ENCODE results near the gene FARP1.

FARP1 gene

DNA sequence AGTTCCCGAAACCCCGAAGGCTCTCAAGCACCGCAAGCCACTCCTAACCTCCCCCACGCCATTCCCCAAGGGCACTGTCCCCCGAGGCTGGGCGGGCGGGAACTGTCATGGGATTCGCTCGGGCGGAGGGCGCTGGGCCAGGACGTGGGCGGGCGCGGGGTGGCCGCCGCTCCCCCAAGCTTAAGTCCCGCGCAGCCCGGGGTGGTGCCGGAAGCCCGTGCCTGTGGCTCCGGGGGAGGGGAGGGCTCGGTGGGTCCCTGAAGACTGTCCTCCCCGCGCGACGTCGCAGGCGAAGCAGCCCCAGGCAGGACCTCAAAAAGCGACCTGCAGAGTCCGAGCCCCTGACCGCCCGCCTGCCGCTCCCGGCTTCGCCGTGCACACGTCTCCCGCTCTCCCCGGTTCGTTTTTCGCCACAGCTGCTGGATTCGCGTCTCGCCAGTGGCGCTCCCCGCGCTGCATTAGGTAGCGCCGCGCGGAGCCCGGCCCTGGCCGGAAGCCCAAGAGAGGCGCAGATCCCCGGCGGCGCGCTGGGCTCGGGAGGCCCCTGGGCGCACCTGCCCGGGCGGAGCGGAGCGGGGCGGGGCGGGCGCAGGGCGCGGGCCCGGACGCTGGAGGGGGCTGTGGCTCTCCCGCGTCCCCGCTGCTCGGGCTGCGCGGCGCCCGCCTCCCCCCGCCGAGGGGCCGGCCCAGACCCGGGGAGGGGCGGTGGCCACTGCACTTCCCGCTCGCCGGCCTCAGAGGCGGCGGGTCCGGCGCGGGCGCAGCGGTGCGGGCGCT, at the start of gene FARP1:
Gene FARP1, plus strand, starts transcription at position 715 of the 777 bp plus-strand sequence. CDS start 70,149 bp downstream, outside the sequence.
- DNase-seq: peak; percentile 86

DNA sequence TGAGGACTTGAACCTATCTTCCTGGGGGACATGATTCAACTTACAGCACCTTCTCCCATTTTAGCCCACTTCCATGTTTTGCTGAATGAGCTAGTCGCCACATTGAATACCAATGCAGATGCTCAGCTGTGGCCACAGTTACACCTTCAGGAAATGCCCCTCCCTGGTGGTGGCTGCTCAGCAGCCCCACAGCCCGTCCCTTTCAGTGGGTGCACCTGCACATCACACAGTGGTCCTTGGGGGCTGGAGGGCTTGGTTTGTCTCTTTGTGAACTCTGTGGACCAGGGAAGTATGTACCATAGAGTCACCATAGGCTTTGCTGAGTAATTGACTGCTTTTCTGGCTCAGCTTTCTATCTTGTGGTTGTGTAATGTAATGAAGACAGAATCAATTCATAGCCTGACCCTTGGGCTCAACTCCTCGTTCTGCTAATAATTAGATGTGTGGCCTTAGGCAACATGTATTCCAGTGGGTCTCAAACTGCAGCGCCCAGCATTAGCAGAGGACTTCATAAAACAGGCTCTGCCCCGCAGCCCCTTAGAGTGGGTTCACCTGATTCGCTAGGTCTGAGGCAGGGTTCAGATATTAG, 48.1 kb upstream of the FARP1 start:
- DNase-seq: no peak

- DNase-seq: no peak
Observed at GRCh38 chr13:98096059-98096458, 46.8 kb upstream of the FARP1 start.

DNA sequence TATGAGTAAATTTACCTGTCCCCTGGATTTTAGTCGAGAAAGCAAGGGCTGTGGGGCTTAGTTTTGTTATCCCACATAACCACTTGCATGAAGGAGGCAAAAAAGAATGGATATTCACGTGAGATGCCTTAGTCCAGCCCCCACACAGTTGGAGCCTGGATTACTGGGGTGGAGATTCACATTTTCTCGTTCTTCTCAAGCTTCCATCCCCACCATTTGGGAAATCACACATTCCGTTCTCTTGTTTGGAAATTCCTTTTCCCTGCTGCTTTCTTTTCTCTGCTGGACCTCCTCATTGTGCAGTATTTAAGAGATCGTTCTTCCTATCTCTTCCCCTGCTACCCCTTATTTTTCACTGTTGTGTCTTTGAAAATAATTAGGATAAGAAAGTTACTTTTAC, 45.1 kb upstream of the FARP1 start:
- DNase-seq: no peak

GRCh38 chr13:98098516-98098915, 44.4 kb upstream of the FARP1 start:
- DNase-seq: no peak

DNA sequence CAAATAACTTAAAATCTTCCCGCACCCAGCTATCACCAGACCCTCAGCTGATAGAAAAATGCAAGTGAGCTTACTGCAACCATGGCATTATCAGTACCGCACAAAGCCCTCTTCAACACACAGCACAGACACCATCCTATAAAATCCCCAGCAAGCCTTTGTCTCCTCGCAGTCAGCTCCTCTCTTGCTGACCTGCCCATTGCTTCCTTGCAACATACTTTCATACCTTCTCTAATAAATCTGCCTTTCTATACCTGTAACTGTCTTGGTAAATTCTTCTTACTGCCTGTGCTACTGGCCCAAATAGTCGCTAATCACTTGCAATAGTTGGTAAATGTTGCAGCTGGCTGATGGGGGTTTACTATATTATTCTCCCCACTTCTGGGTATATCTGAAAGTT, 43.3 kb upstream of the FARP1 start:
- no peak for DNase-seq

DNA sequence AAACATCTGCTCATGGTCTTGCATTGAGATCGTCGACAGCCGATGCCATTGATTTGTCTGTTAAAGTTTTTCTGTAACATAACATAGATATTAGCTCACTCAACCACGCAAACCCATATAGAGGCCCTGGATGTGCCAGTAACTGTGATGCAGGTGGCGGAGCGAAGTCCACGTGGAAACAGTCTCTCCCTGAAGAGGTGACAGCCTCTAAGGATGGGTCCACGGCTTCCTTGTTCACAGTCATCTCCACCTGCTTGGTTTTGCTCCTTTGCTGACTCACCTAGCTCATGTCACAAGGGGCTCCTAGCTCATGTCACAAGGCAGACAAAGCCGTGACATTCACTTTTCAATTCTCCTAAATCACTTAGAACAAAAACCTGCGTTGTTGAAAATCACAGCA, 42.4 kb upstream of the FARP1 start:
- DNase-seq: peak; percentile 63

DNA sequence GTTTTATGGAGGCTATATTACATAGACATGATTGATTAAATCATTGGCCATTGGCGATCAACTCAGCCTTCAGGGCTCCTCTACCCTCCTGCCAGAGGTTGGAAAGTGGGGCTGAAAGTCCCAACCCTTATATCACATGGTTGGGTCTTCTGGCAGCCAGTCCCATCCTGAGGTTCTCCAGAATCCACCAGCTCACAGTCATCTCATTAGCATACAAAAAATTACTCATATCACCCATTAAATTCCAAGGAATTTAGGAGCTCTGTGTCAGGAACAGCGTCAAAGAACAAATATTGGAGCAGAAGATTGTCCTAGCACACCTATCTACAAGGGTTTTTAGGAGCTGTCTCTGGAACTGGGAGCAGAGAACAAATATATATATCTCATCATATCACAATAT, 39.4 kb upstream of the FARP1 start:
- no peak for DNase-seq

GRCh38 chr13:98103942-98104880, 38.7 kb upstream of the FARP1 start:
- peak; percentile 37 for DNase-seq

- DNase-seq: peak; percentile 3
Observed at GRCh38 chr13:98105929-98106336, 37.0 kb upstream of the FARP1 start.

- no peak for DNase-seq
Observed at GRCh38 chr13:98108341-98108740, 34.6 kb upstream of the FARP1 start.

DNA sequence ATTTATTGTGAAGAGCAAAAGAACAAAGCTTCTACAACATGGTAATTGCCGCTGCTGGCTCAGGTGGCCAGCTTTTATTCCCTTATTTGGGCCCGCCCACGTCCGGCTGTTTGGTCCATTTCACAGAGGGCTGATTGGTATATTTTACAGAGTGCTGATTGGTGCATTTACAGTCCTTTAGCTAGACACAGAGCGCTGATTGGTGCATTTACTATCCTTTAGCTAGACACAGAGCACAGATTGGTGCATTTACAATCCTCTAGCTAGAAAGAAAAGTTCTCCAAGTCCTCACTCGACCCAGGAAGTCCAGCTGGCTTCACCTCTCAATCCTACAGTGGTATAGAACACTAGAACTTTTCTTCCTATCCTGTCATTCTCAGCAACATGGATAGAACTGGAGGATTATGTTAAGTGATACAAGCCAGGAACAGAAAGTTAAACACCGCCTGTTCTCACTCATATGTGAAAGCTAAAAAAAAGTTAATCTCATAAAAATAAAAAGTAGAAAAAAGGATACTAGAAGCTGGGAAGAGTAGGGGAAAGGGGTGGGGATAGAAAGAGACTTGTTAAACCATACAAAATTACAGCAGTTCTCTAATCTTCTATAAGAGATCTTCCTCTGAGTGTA, 33.6 kb upstream of the FARP1 start:
- DNase-seq: no peak

DNA sequence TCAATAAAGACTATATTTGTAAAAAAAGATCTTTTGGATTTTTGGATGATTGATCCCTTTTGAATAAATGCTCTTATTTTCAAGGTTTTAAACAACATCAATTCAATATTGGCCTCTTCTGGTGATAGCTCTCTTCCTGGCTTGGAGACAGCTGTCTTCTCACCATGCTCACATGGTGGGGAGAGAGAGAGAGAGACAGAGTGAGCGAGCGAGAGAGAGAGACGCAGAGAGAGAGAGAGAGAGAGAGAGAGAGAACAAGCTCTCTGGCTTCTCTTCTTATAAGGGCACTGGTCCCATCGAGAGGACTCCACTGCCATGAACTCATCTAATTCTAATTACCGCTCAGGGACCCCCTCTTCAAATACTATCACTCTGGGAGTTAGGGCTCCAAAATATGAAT, 32.1 kb upstream of the FARP1 start:
- peak; percentile 60 for DNase-seq

DNA sequence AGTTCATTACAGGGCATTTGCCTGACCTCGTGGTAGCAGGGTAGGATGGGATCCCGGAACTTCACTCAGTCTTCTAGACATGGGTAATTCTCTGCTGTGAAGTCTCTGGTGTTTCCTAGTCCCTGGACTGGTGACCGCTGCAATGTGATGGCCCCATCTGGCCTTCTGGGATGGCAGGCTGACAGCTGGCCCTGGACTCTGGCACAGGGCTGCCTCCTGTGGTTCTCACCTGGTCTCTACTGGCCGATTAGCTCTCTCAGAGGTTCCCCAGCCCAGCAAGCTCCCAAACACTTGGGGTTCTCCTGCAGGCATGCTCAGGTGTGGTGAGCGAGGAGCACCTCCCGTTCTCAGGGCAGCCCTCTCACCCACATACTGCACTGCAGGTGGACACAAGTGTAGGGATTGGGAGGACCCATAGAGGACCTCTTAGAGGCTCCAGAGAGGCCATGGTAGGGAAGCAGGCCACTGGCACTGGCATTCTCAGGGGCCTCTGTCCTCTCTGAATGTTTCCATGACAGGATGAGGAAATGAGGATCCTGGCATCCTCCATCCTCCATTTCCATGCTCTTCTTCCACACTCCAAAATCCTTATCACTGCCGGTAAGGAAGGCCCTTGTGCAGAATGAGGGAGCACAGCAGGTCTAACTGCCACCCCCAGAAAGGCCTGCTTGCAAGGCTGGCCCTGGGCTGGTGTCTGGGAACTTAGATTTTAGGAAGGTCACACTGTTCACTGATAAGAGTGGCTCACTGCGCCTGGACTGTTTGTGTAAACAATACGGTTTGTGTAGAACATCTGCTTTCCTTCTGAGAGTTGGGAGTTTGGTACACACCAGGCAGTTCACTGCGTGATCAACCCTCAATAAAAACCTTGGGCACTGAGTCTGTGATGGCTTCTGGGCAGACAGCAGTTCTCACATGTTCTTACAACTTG, 31.5 kb upstream of the FARP1 start:
- peak; percentile 6 for DNase-seq

DNA sequence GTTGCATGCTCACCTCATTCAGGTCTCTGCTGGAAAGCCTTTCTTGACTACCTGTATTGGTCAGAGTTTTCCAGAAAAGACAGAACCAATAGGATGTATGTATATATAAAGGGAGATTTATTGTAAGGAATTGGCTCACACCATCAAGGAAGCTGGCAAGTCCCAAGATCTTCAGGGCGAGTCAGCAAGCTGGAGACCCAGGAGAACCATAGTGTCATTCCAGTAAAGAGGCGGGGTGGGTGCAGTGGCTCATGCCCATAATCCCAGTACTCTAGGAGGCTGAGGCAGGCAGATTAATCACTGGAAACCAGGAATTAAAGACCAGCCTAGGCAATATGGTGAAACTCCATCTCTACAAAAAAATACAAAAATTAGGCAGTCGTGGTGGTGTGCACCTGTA, 30.4 kb upstream of the FARP1 start:
- no peak for DNase-seq

DNA sequence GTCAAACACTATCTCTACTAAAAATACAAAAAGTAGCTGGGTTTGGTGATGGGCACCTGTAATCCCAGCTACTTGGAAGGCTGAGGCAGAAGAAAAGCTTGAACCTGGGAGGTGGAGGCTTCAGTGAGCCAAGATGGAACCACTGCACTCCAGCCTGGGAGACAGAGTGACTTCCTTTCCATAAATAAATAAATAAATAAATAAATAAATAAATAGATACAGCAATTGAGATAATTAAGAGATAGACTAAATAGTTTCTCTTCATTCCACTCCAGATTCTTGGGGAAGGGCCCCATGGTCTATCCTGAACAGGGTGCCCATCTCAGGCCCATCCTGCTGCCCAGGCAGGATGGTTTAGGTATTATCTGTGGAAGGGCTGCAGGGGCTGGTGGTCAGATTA, 24.0 kb upstream of the FARP1 start:
- no peak for DNase-seq

DNA sequence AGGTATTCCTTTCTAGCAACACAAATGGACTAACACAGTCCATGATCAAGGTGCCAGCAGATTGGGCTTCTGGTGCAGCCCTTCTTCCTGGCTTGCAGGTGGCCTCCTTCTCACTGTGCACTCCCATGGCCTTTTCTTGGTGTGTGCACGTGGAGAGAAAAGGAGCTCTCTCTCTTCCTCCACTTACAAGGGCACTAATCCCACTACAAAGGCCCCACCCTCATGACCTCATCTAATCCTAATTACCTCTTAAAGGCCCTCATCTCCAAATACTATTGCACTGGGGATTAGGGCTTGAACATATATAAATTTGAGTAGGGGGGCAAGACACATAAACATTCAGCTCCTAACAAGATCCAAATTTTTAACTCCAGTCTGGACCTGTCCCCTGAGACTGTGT, 19.7 kb upstream of the FARP1 start:
- no peak for DNase-seq

- DNase-seq: no peak
Observed at GRCh38 chr13:98129059-98129746, 13.7 kb upstream of the FARP1 start.

GRCh38 chr13:98133946-98134345, 8.9 kb upstream of the FARP1 start:
- DNase-seq: peak; percentile 2

GRCh38 chr13:98134901-98135300, 8.0 kb upstream of the FARP1 start:
- DNase-seq: no peak

- no peak for DNase-seq
Observed at GRCh38 chr13:98141091-98141490, 1.8 kb upstream of the FARP1 start.

Data from DMS53 (cell line).